ENCODE results near the gene KPNB1. TPM values are rescaled to one million over a fixed set of nuclear protein-coding genes. Genes with fewer than 3 reads are reported as not detected.

The KPNB1 gene
- polyA plus RNA-seq, 1 donor from 2014 or later = 117 TPM

- Histone ChIP-seq H3K9me3 (ENCODE audit: low read length) (no peaks in the 10 kb centered on the region), H3K9me2 (ENCODE audit: insufficient read depth, low read length) (no peaks in the 10 kb centered on the region), H3K27me3 (ENCODE audit: insufficient read depth, low read depth, low read length) (peaks cover 11% of the 10 kb centered on the region), H3K4me2 (ENCODE audit: low read length) (no peak overlapping the region), H3F3A (ENCODE audit: insufficient read depth, low read length, poor library complexity, severe bottlenecking) (no peaks in the 10 kb centered on the region), H3K36me3 (ENCODE audit: insufficient read depth, low read length) (no peaks in the 10 kb centered on the region), H3K9ac (ENCODE audit: low read length) (no peak overlapping the region), H3K79me2 (replicated peaks; ENCODE audit: insufficient read depth, low read length) (no peaks in the 10 kb centered on the region), H4K20me1 (ENCODE audit: insufficient read depth) (no peaks in the 10 kb centered on the region), H3K27ac (ENCODE audit: low read length) (no peak overlapping the region), H3K4me3 (ENCODE audit: low read length) (no peak overlapping the region), H2AFZ (ENCODE audit: low read depth, low read length) (no peak overlapping the region)
- TF ChIP-seq EZH2 (IDR thresholded peaks at IDR 0.05; ENCODE audit: borderline replicate concordance, insufficient read depth, low read length, poor library complexity, severe bottlenecking) = no peak
- no peak for TF ChIP-seq EP300 (conservative IDR thresholded peaks at IDR 0.05; ENCODE audit: poor library complexity, severe bottlenecking)
- TF ChIP-seq, protein P1, sequence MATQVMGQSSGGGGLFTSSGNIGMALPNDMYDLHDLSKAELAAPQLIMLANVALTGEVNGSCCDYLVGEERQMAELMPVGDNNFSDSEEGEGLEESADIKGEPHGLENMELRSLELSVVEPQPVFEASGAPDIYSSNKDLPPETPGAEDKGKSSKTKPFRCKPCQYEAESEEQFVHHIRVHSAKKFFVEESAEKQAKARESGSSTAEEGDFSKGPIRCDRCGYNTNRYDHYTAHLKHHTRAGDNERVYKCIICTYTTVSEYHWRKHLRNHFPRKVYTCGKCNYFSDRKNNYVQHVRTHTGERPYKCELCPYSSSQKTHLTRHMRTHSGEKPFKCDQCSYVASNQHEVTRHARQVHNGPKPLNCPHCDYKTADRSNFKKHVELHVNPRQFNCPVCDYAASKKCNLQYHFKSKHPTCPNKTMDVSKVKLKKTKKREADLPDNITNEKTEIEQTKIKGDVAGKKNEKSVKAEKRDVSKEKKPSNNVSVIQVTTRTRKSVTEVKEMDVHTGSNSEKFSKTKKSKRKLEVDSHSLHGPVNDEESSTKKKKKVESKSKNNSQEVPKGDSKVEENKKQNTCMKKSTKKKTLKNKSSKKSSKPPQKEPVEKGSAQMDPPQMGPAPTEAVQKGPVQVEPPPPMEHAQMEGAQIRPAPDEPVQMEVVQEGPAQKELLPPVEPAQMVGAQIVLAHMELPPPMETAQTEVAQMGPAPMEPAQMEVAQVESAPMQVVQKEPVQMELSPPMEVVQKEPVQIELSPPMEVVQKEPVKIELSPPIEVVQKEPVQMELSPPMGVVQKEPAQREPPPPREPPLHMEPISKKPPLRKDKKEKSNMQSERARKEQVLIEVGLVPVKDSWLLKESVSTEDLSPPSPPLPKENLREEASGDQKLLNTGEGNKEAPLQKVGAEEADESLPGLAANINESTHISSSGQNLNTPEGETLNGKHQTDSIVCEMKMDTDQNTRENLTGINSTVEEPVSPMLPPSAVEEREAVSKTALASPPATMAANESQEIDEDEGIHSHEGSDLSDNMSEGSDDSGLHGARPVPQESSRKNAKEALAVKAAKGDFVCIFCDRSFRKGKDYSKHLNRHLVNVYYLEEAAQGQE (IDR thresholded peaks at IDR 0.05; ENCODE audit: borderline replicate concordance) = no peak
- TF ChIP-seq POLR2AphosphoS5 (IDR thresholded peaks at IDR 0.05) = no peak
- TF ChIP-seq, protein P2, sequence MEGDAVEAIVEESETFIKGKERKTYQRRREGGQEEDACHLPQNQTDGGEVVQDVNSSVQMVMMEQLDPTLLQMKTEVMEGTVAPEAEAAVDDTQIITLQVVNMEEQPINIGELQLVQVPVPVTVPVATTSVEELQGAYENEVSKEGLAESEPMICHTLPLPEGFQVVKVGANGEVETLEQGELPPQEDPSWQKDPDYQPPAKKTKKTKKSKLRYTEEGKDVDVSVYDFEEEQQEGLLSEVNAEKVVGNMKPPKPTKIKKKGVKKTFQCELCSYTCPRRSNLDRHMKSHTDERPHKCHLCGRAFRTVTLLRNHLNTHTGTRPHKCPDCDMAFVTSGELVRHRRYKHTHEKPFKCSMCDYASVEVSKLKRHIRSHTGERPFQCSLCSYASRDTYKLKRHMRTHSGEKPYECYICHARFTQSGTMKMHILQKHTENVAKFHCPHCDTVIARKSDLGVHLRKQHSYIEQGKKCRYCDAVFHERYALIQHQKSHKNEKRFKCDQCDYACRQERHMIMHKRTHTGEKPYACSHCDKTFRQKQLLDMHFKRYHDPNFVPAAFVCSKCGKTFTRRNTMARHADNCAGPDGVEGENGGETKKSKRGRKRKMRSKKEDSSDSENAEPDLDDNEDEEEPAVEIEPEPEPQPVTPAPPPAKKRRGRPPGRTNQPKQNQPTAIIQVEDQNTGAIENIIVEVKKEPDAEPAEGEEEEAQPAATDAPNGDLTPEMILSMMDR (IDR thresholded peaks at IDR 0.05; ENCODE audit: poor library complexity, severe bottlenecking) = no peak
- TF ChIP-seq MXI1 (conservative IDR thresholded peaks at IDR 0.05; ENCODE audit: poor library complexity, severe bottlenecking) = no peak
- TF ChIP-seq RAD21 (conservative IDR thresholded peaks at IDR 0.05) = no peak
Measured at GRCh38 chr17:47718634-47719405, 69.1 kb downstream of the KPNB1 start.

- no peak overlapping the region for H3K27ac ChIP-seq (ENCODE audit: low read length)
- H3K36me3 ChIP-seq (ENCODE audit: insufficient read depth, low read length) = no peaks in the 10 kb centered on the region
- peaks cover 11% of the 10 kb centered on the region for H3K27me3 ChIP-seq (ENCODE audit: insufficient read depth, low read depth, low read length)
- no peaks in the 10 kb centered on the region for H3K9me2 ChIP-seq (ENCODE audit: insufficient read depth, low read length)
- no peaks in the 10 kb centered on the region for H3F3A ChIP-seq (ENCODE audit: insufficient read depth, low read length, poor library complexity, severe bottlenecking)
- H3K79me2 ChIP-seq (replicated peaks; ENCODE audit: insufficient read depth, low read length) = no peaks in the 10 kb centered on the region
- H3K4me3 ChIP-seq (ENCODE audit: low read length) = no peak overlapping the region
- H4K20me1 ChIP-seq (ENCODE audit: insufficient read depth) = no peaks in the 10 kb centered on the region
- no peaks in the 10 kb centered on the region for H3K9me3 ChIP-seq (ENCODE audit: low read length)
- no peak for TF ChIP-seq TAF1 (IDR thresholded peaks at IDR 0.05; ENCODE audit: low read depth)
- no peak for TF ChIP-seq RAD21 (conservative IDR thresholded peaks at IDR 0.05)
- TF ChIP-seq SMC3 (conservative IDR thresholded peaks at IDR 0.05; ENCODE audit: poor library complexity) = no peak
- no peak for TF ChIP-seq EZH2 (IDR thresholded peaks at IDR 0.05; ENCODE audit: borderline replicate concordance, insufficient read depth, low read length, poor library complexity, severe bottlenecking)
- TF ChIP-seq, protein P1 (IDR thresholded peaks at IDR 0.05; ENCODE audit: borderline replicate concordance) = no peak
- no peak for TF ChIP-seq MXI1 (conservative IDR thresholded peaks at IDR 0.05; ENCODE audit: poor library complexity, severe bottlenecking)
- TF ChIP-seq POLR2AphosphoS5 (IDR thresholded peaks at IDR 0.05) = no peak
- no peak for TF ChIP-seq EP300 (conservative IDR thresholded peaks at IDR 0.05; ENCODE audit: poor library complexity, severe bottlenecking)
- TF ChIP-seq, protein P2 (IDR thresholded peaks at IDR 0.05; ENCODE audit: poor library complexity, severe bottlenecking) = no peak
- H2AFZ ChIP-seq (ENCODE audit: low read depth, low read length) = no peak overlapping the region
- H3K9ac ChIP-seq (ENCODE audit: low read length) = no peak overlapping the region
- H3K4me2 ChIP-seq (ENCODE audit: low read length) = no peak overlapping the region
Measured at GRCh38 chr17:47719411-47720152, 69.9 kb downstream of the KPNB1 start.
